DND-41 (cell line): Measurements from ENCODE around the gene TTLL12.

Experiments used
- ATAC-seq: fragments of 200-7000 bp; cut with Tn5 transposase; 3 replicates; pipeline ENCODE4 v1.9.1; 2021; ENCODE audit warnings: low read depth; ENCODE audit not compliant: insufficient read depth
- DNase-seq: peaks from one replicate; pipeline ENCODE4 v3.0.0-alpha.2; 2020
- H2AFZ ChIP-seq: 2 replicates; pipeline ENCODE4 v1.6.0; 2012; ENCODE audit warnings: low read depth, low read length
- H3K27ac ChIP-seq: 2 replicates; pipeline ENCODE4 v1.5.1; 2012; ENCODE audit warnings: low read length, inconsistent platforms
- H3K27me3 ChIP-seq: fragments of 200-600 bp; sonication (generic); 2 replicates; pipeline ENCODE4 v1.6.0; 2012; ENCODE audit warnings: low read length, mild to moderate bottlenecking, inconsistent platforms; ENCODE audit not compliant: insufficient read depth, poor library complexity
- H3K36me3 ChIP-seq: 2 replicates; pipeline ENCODE4 v1.5.1; 2012; ENCODE audit warnings: low read length, inconsistent platforms; ENCODE audit not compliant: insufficient read depth
- H3K4me1 ChIP-seq: 2 replicates; pipeline ENCODE4 v1.5.1; 2012; ENCODE audit warnings: mild to moderate bottlenecking, low read length; ENCODE audit not compliant: insufficient read depth
- H3K4me2 ChIP-seq: 2 replicates; pipeline ENCODE4 v1.6.0; 2012; ENCODE audit warnings: mild to moderate bottlenecking, moderate library complexity, low read length, inconsistent platforms; ENCODE audit not compliant: insufficient read depth
- H3K4me3 ChIP-seq, 2 experiments: fragments of 200-600 bp in 1 of 2; shearing (Covaris generic) in 1 of 2; 2 replicates each; pipeline ENCODE4 v1.5.1; 2012 to 2016; ENCODE audit warnings: inconsistent platforms in 2 of 2, low read length in 2 of 2, mild to moderate bottlenecking in 2 of 2, low read depth in 1 of 2, moderate library complexity in 1 of 2
- H3K79me2 ChIP-seq: 2 replicates; pipeline ENCODE4 v1.6.0; 2012; ENCODE audit warnings: low read length, inconsistent platforms; ENCODE audit not compliant: insufficient read depth
- H3K9ac ChIP-seq: 2 replicates; pipeline ENCODE4 v1.6.0; 2012; ENCODE audit warnings: low read depth, mild to moderate bottlenecking, inconsistent platforms, low read length, moderate library complexity
- H3K9me3 ChIP-seq: 2 replicates; pipeline ENCODE4 v1.5.1; 2012; ENCODE audit warnings: low read length, moderate library complexity, mild to moderate bottlenecking, inconsistent platforms; ENCODE audit not compliant: insufficient read depth, severe bottlenecking
- H4K20me1 ChIP-seq: 2 replicates; pipeline ENCODE4 v1.6.0; 2012; ENCODE audit warnings: low read length; ENCODE audit not compliant: insufficient read depth
- EZH2 ChIP-seq: IDR thresholded peaks from 3 replicates; pipeline ENCODE4 v1.6.1; 2012; ENCODE audit warnings: borderline replicate concordance, low read depth, mild to moderate bottlenecking, moderate library complexity, low read length, inconsistent platforms; ENCODE audit not compliant: severe bottlenecking
- TF ChIP-seq, protein P1 (sequence below): IDR thresholded peaks from 2 replicates; pipeline ENCODE4 v1.5.1; 2012; ENCODE audit warnings: borderline replicate concordance, low read length, moderate library complexity, mild to moderate bottlenecking; ENCODE audit not compliant: poor library complexity, severe bottlenecking; ENCODE audit errors: extremely low read depth

TTLL12 gene

GRCh38 chr22:43128116-43128515 lies 58.8 kb downstream of the TTLL12 start:
- Histone ChIP-seq H3K4me3 (no peak overlapping the region), H3K36me3 (peaks cover 18% of the 10 kb centered on the region), H3K9ac (no peak overlapping the region), H3K27ac (no peak overlapping the region), H3K9me3 (no peaks in the 10 kb centered on the region), H3K79me2 (no peaks in the 10 kb centered on the region), H3K4me2 (no peak overlapping the region), H4K20me1 (0 out of 2 replicates have a peak, but pooled peaks cover 6% of the 10 kb centered on the region), H3K4me1 (no peaks in the 10 kb centered on the region), H2AFZ (no peak overlapping the region), H3K27me3 (no peaks in the 10 kb centered on the region)
- peak; percentile 35; the same call in 1 of the 3 replicates for ATAC-seq
- TF ChIP-seq EZH2: no peak
- TF ChIP-seq, protein P1, sequence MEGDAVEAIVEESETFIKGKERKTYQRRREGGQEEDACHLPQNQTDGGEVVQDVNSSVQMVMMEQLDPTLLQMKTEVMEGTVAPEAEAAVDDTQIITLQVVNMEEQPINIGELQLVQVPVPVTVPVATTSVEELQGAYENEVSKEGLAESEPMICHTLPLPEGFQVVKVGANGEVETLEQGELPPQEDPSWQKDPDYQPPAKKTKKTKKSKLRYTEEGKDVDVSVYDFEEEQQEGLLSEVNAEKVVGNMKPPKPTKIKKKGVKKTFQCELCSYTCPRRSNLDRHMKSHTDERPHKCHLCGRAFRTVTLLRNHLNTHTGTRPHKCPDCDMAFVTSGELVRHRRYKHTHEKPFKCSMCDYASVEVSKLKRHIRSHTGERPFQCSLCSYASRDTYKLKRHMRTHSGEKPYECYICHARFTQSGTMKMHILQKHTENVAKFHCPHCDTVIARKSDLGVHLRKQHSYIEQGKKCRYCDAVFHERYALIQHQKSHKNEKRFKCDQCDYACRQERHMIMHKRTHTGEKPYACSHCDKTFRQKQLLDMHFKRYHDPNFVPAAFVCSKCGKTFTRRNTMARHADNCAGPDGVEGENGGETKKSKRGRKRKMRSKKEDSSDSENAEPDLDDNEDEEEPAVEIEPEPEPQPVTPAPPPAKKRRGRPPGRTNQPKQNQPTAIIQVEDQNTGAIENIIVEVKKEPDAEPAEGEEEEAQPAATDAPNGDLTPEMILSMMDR: no peak
- DNase-seq: peak; percentile 27

DNA sequence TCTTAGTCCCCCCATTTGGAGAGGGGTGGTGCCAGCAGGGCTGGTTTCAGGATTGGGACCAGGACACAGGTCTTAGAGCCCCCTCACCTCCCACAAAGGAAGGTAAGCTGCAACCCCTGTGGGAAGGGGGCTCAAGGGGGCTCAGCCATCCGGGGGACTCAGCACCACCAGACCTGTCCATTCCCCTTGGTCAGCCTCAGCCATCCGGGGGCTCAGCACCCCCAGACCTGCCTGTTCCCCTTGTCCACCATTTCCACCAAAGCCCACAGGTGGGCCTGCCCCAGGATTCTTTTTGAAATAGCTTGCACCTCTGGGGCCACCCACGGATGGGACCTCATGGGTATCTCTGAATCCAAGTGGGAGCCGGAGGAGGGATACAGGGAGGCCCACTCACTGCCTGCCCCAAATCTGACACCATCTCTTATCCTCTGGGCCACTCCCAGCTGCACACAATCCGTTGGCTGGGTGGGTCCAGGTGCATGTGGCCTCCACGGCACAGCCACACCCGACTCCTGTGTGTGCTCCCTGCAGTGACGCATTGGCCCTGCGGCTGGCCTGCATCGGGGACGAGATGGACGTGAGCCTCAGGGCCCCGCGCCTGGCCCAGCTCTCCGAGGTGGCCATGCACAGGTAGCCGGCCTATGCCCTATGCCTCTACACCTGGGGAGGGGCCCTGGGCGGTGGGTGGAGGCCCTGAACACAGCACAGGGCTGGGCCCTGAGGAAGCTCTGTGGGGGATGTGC lies 59.6 kb downstream of the TTLL12 start:
- Histone ChIP-seq H3K9ac (no peak overlapping the region), H3K4me2 (no peak overlapping the region), H3K9me3 (no peaks in the 10 kb centered on the region), H2AFZ (no peak overlapping the region), H3K79me2 (no peaks in the 10 kb centered on the region), H3K27me3 (no peaks in the 10 kb centered on the region), H3K36me3 (peaks cover 10% of the 10 kb centered on the region), H3K4me3 (no peak overlapping the region), H4K20me1 (0 out of 2 replicates have a peak, but pooled peaks cover 6% of the 10 kb centered on the region), H3K4me1 (no peaks in the 10 kb centered on the region), H3K27ac (no peak overlapping the region)
- no peak for DNase-seq
- no peak for ATAC-seq
- TF ChIP-seq EZH2: no peak
- TF ChIP-seq, protein P1: no peak

- Histone ChIP-seq H3K4me3 (no peak overlapping the region), H3K9me3 (no peaks in the 10 kb centered on the region), H3K4me2 (no peak overlapping the region), H3K27me3 (no peaks in the 10 kb centered on the region), H4K20me1 (0 out of 2 replicates have a peak, but pooled peaks cover 6% of the 10 kb centered on the region), H3K4me1 (no peaks in the 10 kb centered on the region), H2AFZ (no peak overlapping the region), H3K9ac (no peak overlapping the region), H3K79me2 (no peaks in the 10 kb centered on the region), H3K36me3 (peaks cover 6% of the 10 kb centered on the region; the same call in 1 of the 2 replicates), H3K27ac (no peak overlapping the region)
- ATAC-seq (no peak), DNase-seq (no peak)
- TF ChIP-seq, protein P1: no peak
- no peak for TF ChIP-seq EZH2
These were observed 60.3 kb downstream of the TTLL12 start for GRCh38 chr22:43126501-43127165.
